ENCODE results near the gene TTLL8. TPM values are rescaled to one million over a fixed set of nuclear protein-coding genes. Genes with fewer than 3 reads are reported as not detected.

The TTLL8 gene
- total RNA-seq, 6 experiments from 2014 or later = not detected

GRCh38 chr22:50004918-50005317, 53.2 kb downstream of the TTLL8 start:
- Histone ChIP-seq H3K9me3 (no peaks in the 10 kb centered on the region), H3K36me3 (no peaks in the 10 kb centered on the region), H3K27me3 (no peaks in the 10 kb centered on the region), H3K27ac (no peak overlapping the region), H3K4me3 (no peak overlapping the region), H3K4me1 (no peaks in the 10 kb centered on the region)
- intact Hi-C loops (cut with DNase I) = no loop called here
- ATAC-seq (no peak), DNase-seq (no peak)
- no peak for TF ChIP-seq POLR2A (IDR thresholded peaks at IDR 0.05)
- TF ChIP-seq CTCF (IDR thresholded peaks at IDR 0.05) = no peak
- WGBS (ENCODE audit: insufficient coverage, low coverage, low lambda C conversion rate, missing lambda C conversion rate) = 33% methylated on average over 4 of the region's 4 CpGs

GRCh38 chr22:50002791-50003190, 55.3 kb downstream of the TTLL8 start:
- WGBS (ENCODE audit: insufficient coverage, low coverage, low lambda C conversion rate, missing lambda C conversion rate) = 81% methylated on average over 7 of the region's 7 CpGs
- no peak for ATAC-seq
- H3K4me1 ChIP-seq = no peaks in the 10 kb centered on the region
- no peak overlapping the region for H3K4me3 ChIP-seq
- no peaks in the 10 kb centered on the region for H3K36me3 ChIP-seq
- TF ChIP-seq CTCF (IDR thresholded peaks at IDR 0.05) (no peak), POLR2A (IDR thresholded peaks at IDR 0.05) (no peak)
- no peaks in the 10 kb centered on the region for H3K9me3 ChIP-seq
- no peaks in the 10 kb centered on the region for H3K27me3 ChIP-seq
- no peak for DNase-seq
- intact Hi-C loops (cut with DNase I) = no loop called here
- H3K27ac ChIP-seq = no peak overlapping the region

GRCh38 chr22:50001388-50002231, 56.5 kb downstream of the TTLL8 start:
- TF ChIP-seq POLR2A (IDR thresholded peaks at IDR 0.05) = no peak
- no peak for TF ChIP-seq CTCF (IDR thresholded peaks at IDR 0.05)
- intact Hi-C loops (cut with DNase I) = no loop called here
- Histone ChIP-seq H3K27ac (no peak overlapping the region), H3K27me3 (no peaks in the 10 kb centered on the region), H3K9me3 (no peaks in the 10 kb centered on the region), H3K36me3 (no peaks in the 10 kb centered on the region), H3K4me1 (no peaks in the 10 kb centered on the region), H3K4me3 (no peak overlapping the region)
- ATAC-seq = no peak
- 100% methylated on average over 2 of the region's 16 CpGs for WGBS (ENCODE audit: insufficient coverage, low coverage, low lambda C conversion rate, missing lambda C conversion rate)
- DNase-seq = no peak

- no peaks in the 10 kb centered on the region for H3K4me1 ChIP-seq
- 94% methylated on average over 9 of the region's 32 CpGs for WGBS (ENCODE audit: insufficient coverage, low coverage, low lambda C conversion rate, missing lambda C conversion rate)
- intact Hi-C loops (cut with DNase I) = no loop called here
- H3K27me3 ChIP-seq = no peaks in the 10 kb centered on the region
- H3K9me3 ChIP-seq = no peaks in the 10 kb centered on the region
- H3K27ac ChIP-seq = no peak overlapping the region
- DNase-seq (peak in 1 of 3 donors; percentile 45), ATAC-seq (no peak)
- no peak overlapping the region for H3K4me3 ChIP-seq
- no peaks in the 10 kb centered on the region for H3K36me3 ChIP-seq
- no peak for TF ChIP-seq CTCF (IDR thresholded peaks at IDR 0.05)
- TF ChIP-seq POLR2A (IDR thresholded peaks at IDR 0.05) = no peak
These were observed 57.3 kb downstream of the TTLL8 start for GRCh38 chr22:50000587-50001387.
